MG63 (cell line): ENCODE results near the gene RAN. TPM values are rescaled to one million over a fixed set of nuclear protein-coding genes. Genes with fewer than 3 reads are reported as not detected.
"Not testable (repeated sequence)": the region's sequence is repeated elsewhere in the genome, so short reads cannot be mapped to it uniquely, and the experiment has no call there.

Experiments used
- DNase-seq: peaks from one replicate; pipeline ENCODE4 v3.0.0-alpha.2; 2020
- H3K27me3 ChIP-seq: fragments of 250-450 bp; sonication (Bioruptor Pico); 2 replicates; pipeline ENCODE4 v1.5.1; 2020; ENCODE audit warnings: mild to moderate bottlenecking, moderate library complexity
- H3K36me3 ChIP-seq: fragments of 250-450 bp; sonication (Bioruptor Pico); 2 replicates; pipeline ENCODE4 v1.5.1; 2020; ENCODE audit warnings: mild to moderate bottlenecking, moderate library complexity
- H3K4me3 ChIP-seq: fragments of 250-450 bp; sonication (Bioruptor Pico); 2 replicates; pipeline ENCODE4 v1.5.1; 2020; ENCODE audit warnings: mild to moderate bottlenecking, moderate library complexity
- H3K9me3 ChIP-seq: fragments of 250-450 bp; sonication (Bioruptor Pico); 2 replicates; pipeline ENCODE4 v1.5.1; 2020; ENCODE audit warnings: mild to moderate bottlenecking, moderate library complexity
- total RNA-seq: library from RNA; depleted of rRNA; stranded (reverse); fragments of >200 nt; shearing (Covaris generic); gene quantifications from 2 replicates; pipeline ENCODE4 v1.2.3, GENCODE V29; 2014; ENCODE audit warnings: low replicate concordance; rRNA removed

The RAN gene
- total RNA-seq, 1 experiment from 2014 or later, result 1,946 TPM

DNA sequence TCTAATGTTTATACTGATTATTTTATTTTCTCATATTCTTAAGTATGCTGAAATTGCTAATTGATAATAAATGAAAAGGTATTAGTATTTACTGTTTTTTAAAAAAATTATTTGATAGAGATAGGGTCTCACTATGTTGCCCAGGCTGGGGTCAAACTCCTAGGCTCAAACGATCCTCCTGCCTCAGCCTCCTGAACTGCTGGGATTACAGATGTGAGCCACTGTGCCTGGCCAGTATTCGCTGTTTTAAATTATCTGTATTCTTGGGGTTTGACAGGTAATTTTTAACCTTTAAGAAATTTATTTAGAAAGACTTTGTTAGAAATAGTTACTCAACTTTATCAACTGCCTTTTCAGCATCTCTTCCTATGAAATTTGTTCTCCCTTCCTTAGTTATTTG, 32.2 kb downstream of the RAN start:
- H3K36me3 ChIP-seq, result no peaks in the 10 kb centered on the region
- peak overlapping the region; percentile 28 for H3K4me3 ChIP-seq
- DNase-seq, result no peak
- no peaks in the 10 kb centered on the region for H3K9me3 ChIP-seq
- no peaks in the 10 kb centered on the region; the same call in 1 of the 2 replicates for H3K27me3 ChIP-seq

DNA sequence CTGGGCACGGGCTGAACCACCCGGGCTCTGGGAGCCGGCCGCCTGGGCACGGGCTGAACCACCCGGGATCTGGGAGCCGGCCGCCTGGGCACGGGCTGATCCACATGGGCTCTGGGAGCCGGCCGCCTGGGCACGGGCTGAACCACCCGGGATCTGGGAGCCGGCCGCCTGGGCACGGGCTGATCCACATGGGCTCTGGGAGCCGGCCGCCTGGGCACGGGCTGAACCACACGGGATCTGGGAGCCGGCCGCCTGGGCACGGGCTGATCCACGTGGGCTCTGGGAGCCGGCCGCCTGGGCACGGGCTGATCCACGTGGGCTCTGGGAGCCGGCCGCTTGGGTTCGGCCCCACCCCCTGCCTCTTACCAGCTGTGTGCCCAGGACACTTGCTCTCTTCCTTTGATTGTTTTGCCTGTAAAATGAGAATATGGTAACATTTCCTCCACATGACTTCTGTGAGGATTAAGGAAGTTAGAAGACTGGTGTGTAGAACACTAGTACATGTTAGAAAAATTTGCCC, 33.1 kb downstream of the RAN start:
- DNase-seq, result peak; percentile 72
- not testable (repeated sequence) for H3K9me3 ChIP-seq, H3K27me3 ChIP-seq, H3K4me3 ChIP-seq, H3K36me3 ChIP-seq

DNA sequence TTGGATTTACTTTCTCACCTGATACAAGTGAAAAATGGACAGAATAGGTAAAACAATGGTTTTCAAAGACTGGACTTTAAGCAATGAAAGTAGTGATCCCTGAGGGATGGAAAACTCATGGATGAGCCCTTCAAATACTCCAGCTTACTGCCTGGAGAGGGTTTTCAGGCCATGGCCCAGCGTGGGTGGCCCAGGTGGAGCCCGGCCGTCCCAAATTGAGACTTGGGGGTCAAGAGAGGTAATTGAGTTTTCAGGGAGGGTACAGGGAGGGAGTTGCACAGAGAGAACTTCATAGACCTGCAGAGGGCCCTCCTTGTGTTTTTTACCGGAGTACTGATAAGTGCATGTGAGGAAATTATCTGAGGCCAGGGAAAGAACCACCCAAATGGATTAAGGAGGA, 37.2 kb downstream of the RAN start:
- no peak for DNase-seq
- Histone ChIP-seq H3K9me3 (peaks cover 13% of the 10 kb centered on the region), H3K4me3 (no peak overlapping the region), H3K27me3 (no peaks in the 10 kb centered on the region; the same call in 1 of the 2 replicates), H3K36me3 (no peaks in the 10 kb centered on the region)

- Histone ChIP-seq H3K36me3 (no peaks in the 10 kb centered on the region), H3K9me3 (peaks cover 13% of the 10 kb centered on the region), H3K27me3 (peaks cover 14% of the 10 kb centered on the region), H3K4me3 (no peak overlapping the region)
- no peak for DNase-seq
Observed at GRCh38 chr12:130911193-130911592, 39.3 kb downstream of the RAN start.

GRCh38 chr12:130911933-130912332, 40.1 kb downstream of the RAN start:
- no peak for DNase-seq
- Histone ChIP-seq H3K27me3 (peaks cover 21% of the 10 kb centered on the region), H3K9me3 (peaks cover 13% of the 10 kb centered on the region)

DNA sequence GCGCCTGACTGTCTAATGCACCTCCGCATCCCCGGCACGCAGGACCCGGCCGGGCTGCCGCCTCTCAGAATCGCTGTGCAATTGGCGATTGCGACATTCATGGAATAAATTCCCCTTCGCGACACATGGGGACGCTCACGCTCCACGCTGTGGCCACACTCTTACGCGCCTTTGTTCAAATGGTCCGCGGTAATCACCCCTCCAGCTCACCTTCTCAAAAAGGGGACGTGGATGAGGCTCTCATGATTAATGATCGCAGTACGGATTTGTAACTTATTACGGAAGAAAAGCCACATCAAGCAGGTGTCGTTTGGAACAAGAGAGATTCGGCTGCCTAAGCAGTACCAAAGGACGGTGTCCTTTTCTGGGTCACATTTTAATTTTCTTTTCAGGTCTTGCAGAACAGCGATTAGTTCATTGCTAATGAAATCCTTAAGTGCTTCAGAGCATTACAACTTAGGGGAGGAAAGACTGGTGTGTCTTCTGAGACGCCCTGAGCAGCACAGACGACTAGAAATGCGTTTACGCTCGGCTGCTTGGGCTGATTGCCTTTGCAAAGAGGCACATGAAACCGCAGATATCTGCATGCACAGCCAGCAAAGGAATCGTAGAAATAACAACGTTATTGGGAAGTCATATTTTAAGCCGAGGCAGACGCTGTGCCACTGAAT, 44.5 kb downstream of the RAN start:
- peaks cover 7% of the 10 kb centered on the region for H3K9me3 ChIP-seq
- H3K36me3 ChIP-seq, result no peaks in the 10 kb centered on the region
- peaks cover 27% of the 10 kb centered on the region for H3K27me3 ChIP-seq
- no peak overlapping the region for H3K4me3 ChIP-seq
- DNase-seq, result peak; percentile 43

More at GRCh38 chr12:130911933-130912332, 40.1 kb downstream of the RAN start:
- Histone ChIP-seq H3K4me3 (no peak overlapping the region), H3K36me3 (no peaks in the 10 kb centered on the region)

- Histone ChIP-seq H3K9me3 (peaks cover 12% of the 10 kb centered on the region), H3K27me3 (peaks cover 27% of the 10 kb centered on the region), H3K4me3 (no peak overlapping the region), H3K36me3 (no peaks in the 10 kb centered on the region)
- no peak for DNase-seq
Observed at GRCh38 chr12:130917607-130918006, 45.7 kb downstream of the RAN start.

- Histone ChIP-seq H3K9me3 (peaks cover 12% of the 10 kb centered on the region), H3K4me3 (no peak overlapping the region), H3K36me3 (no peaks in the 10 kb centered on the region), H3K27me3 (peaks cover 27% of the 10 kb centered on the region)
- no peak for DNase-seq
Observed at GRCh38 chr12:130919086-130919485, 47.2 kb downstream of the RAN start.

DNA sequence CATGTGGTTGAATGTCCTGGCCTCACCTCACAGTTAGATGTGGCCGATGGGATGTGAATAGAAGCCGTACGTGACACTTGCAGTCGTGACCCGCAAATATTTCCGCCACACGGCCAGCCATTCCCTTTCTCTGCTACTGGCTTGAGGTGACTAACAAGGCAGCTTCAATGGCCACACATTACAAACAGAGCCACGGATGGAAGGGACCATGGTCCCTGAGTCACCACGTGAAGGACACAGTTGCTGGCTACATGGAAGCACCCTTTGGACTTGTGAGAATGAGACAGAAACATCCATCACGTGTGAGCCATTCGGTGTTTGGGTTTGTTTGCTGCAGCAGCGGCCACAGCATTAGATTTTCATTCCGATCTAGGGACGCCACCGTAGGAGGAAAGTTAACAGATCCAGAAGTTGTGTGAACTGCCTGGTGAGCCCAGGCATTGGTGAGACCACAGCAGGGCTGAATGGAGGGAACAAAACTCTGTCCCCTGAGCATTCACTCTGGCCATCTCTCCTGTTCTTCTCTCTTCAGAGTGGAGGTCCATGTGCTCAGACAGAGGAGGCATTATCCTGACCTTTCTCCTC, 48.3 kb downstream of the RAN start:
- DNase-seq, result no peak
- H3K4me3 ChIP-seq, result no peak overlapping the region
- peaks cover 21% of the 10 kb centered on the region for H3K27me3 ChIP-seq
- H3K36me3 ChIP-seq, result no peaks in the 10 kb centered on the region
- H3K9me3 ChIP-seq, result peaks cover 12% of the 10 kb centered on the region

DNA sequence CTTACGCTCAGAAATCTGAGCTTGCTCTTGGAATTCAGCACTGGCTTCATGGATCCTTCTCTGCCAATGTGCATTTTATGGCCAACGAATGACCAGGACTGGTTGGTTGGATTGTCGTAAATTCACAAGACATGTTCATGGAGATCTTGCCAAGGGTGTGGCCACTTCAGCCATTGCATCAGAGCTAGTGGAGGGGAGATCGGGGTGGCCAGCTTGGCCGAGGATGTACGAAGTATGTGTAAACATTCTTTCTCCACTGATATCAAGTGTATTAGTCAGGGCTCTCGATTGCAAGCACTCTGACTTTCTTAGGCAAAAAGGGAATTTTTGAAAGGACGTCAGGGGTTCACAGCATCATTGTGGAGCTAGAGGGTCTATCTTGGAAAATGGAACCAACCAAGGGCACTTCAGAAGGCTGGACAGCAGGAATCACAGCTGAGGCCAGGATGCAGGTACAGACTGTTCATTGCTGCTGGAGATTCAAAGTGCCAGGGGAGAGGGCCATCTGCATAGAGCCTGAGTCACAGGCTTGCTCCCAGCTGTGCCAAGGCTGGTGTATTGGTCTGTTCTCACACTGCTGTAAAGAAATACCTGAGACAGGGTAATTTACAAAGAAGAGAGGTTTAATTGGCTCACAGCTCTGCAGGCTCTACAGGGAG, 49.0 kb downstream of the RAN start:
- Histone ChIP-seq H3K9me3 (peaks cover 12% of the 10 kb centered on the region), H3K4me3 (no peak overlapping the region), H3K27me3 (peaks cover 21% of the 10 kb centered on the region), H3K36me3 (no peaks in the 10 kb centered on the region)
- peak; percentile 89 for DNase-seq

DNA sequence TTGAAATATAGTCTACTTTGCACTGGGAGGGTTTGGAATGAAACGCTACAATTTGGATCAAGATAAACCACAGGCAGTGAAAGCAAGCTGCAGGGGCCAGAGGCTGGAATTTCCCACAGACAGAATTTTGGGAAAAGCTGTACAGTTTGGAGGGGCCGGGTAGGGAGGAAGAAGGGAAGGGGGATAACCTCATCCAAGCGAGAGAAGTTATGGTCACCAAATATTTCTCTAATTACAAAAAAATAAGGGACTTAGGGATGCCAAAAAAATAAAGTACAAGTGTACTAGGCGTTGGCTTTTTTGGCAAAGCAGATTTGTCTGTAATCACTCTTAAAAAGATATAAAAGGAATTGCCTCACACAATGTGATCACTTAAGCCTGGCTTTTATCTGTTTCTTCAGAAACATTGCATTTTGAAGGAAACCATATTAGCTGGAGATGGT, 50.7 kb downstream of the RAN start:
- peaks cover 5% of the 10 kb centered on the region for H3K27me3 ChIP-seq
- no peak overlapping the region for H3K4me3 ChIP-seq
- no peak for DNase-seq
- H3K36me3 ChIP-seq, result no peaks in the 10 kb centered on the region
- H3K9me3 ChIP-seq, result peaks cover 12% of the 10 kb centered on the region

GRCh38 chr12:130924966-130925665, 53.2 kb downstream of the RAN start:
- Histone ChIP-seq H3K36me3 (no peaks in the 10 kb centered on the region), H3K4me3 (no peak overlapping the region), H3K9me3 (peaks cover 12% of the 10 kb centered on the region), H3K27me3 (peaks cover 5% of the 10 kb centered on the region)
- DNase-seq, result no peak

GRCh38 chr12:130925666-130926015, 53.8 kb downstream of the RAN start:
- H3K36me3 ChIP-seq, result no peaks in the 10 kb centered on the region
- no peak overlapping the region for H3K4me3 ChIP-seq
- H3K27me3 ChIP-seq, result peaks cover 5% of the 10 kb centered on the region
- DNase-seq, result no peak
- peaks cover 12% of the 10 kb centered on the region for H3K9me3 ChIP-seq

Other genes with a start within 250 kb of the RAN start
- 0.76 TPM in 1 of 2 replicates, not detected in the other for gene RIMBP2, start 155.8 kb upstream of the RAN start, total RNA-seq
- 23.6 and 30.2 TPM in 2 replicates for gene STX2, start 32.8 kb upstream of the RAN start, total RNA-seq
- gene ADGRD1, start 81.8 kb downstream of the RAN start, total RNA-seq, result 0.89 and 5.3 TPM in 2 replicates